HepG2 (cell line): ENCODE data around the gene KDM4F. TPM values are rescaled to one million over a fixed set of nuclear protein-coding genes. Genes with fewer than 3 reads are reported as not detected.
A peak's percentile ranks its signal among the peaks of the same experiment; 100 is the strongest.

Experiments used
- CBX1 ChIP-seq: IDR thresholded peaks from one replicate; pipeline ENCODE4 v1.6.1; 2016; ENCODE audit warnings: antibody characterized with exemption, low read depth
- ELF1 ChIP-seq: sonication (generic); formaldehyde crosslinking; IDR thresholded peaks from 2 replicates; pipeline ENCODE4 v1.4.0; 2020; ENCODE audit warnings: missing genetic modification reagents
- EP300 ChIP-seq, 3 experiments: sonication (generic) in 1 of 3; formaldehyde crosslinking in 1 of 3; IDR thresholded peaks; 2 replicates each; pipeline versions ENCODE4 v1.5.1 to v1.6.1; 2011 to 2020; ENCODE audit warnings: low read depth in 2 of 3, low read length in 2 of 3, borderline replicate concordance in 1 of 3, improper control_type of control experiment in 1 of 3, mild to moderate bottlenecking in 1 of 3, missing genetic modification reagents in 1 of 3, moderate library complexity in 1 of 3
- GLI4 ChIP-seq: sonication (generic); formaldehyde crosslinking; IDR thresholded peaks from 2 replicates; pipeline ENCODE4 v1.5.1; 2020; ENCODE audit warnings: missing genetic modification reagents, mild to moderate bottlenecking, moderate library complexity, borderline replicate concordance
- HDAC2 ChIP-seq: sonication (generic); formaldehyde crosslinking; IDR thresholded peaks from 2 replicates; pipeline ENCODE4 v1.4.0; 2020; ENCODE audit warnings: missing genetic modification reagents
- JUNB ChIP-seq: sonication (generic); formaldehyde crosslinking; IDR thresholded peaks from 2 replicates; pipeline ENCODE4 v1.8.0; 2022; ENCODE audit warnings: missing genetic modification reagents, mild to moderate bottlenecking, borderline replicate concordance
- KDM2A ChIP-seq: sonication (generic); formaldehyde crosslinking; IDR thresholded peaks from 2 replicates; pipeline ENCODE4 v1.4.0; 2020; ENCODE audit warnings: low read depth, missing genetic modification reagents, borderline replicate concordance
- MIER3 ChIP-seq: IDR thresholded peaks from 2 replicates; pipeline ENCODE4 v1.6.1; 2016; ENCODE audit warnings: missing compliant biosample characterization, borderline replicate concordance
- MXI1 ChIP-seq: IDR thresholded peaks from 3 replicates; pipeline ENCODE4 v1.6.1; 2012; ENCODE audit warnings: low read depth, low read length, inconsistent platforms, borderline replicate concordance
- USF2 ChIP-seq, 2 experiments: sonication (generic) in 1 of 2; formaldehyde crosslinking in 1 of 2; IDR thresholded peaks; 2 replicates each; pipeline versions ENCODE4 v1.5.1 to v1.6.1; 2011 to 2020; ENCODE audit warnings: borderline replicate concordance in 1 of 2, low read depth in 1 of 2, low read length in 1 of 2, mild to moderate bottlenecking in 1 of 2, missing genetic modification reagents in 1 of 2, moderate library complexity in 1 of 2
- ZNF142 ChIP-seq: sonication (generic); formaldehyde crosslinking; IDR thresholded peaks from 2 replicates; pipeline ENCODE4 v1.4.0; 2020; ENCODE audit warnings: missing genetic modification reagents
- ZNF143 ChIP-seq: sonication (generic); formaldehyde crosslinking; IDR thresholded peaks from 2 replicates; pipeline ENCODE4 v1.4.0; 2020; ENCODE audit warnings: missing genetic modification reagents
- ZNF550 ChIP-seq: sonication (generic); formaldehyde crosslinking; IDR thresholded peaks from 2 replicates; pipeline ENCODE4 v1.4.0; 2020; ENCODE audit warnings: mild to moderate bottlenecking, missing genetic modification reagents, borderline replicate concordance
- ZNF710 ChIP-seq: sonication (generic); formaldehyde crosslinking; IDR thresholded peaks from 2 replicates; pipeline ENCODE4 v1.5.0; 2020; ENCODE audit warnings: mild to moderate bottlenecking, missing genetic modification reagents, borderline replicate concordance
- polyA plus RNA-seq, 8 experiments: library from polyadenylated mRNA; depleted of rRNA in 3 of 8; stranded (reverse) in 7 of 8; unstranded in 1 of 8; fragments of >200 nt; fragmentation: Illumina TruSeq in 4 of 8; extraction: Trizol in 4 of 8; gene quantifications; 2 replicates each; pipeline versions ENCODE4 v1.2.1 to v1.2.3, GENCODE V29; 2011 to 2016; ENCODE audit warnings: low read depth in 4 of 8, missing spikeins in 1 of 8, mixed read lengths in 1 of 8; ENCODE audit not compliant: insufficient read depth in 1 of 8
- total RNA-seq, 5 experiments: library from RNA; depleted of rRNA; stranded (reverse); fragments of >200 nt; fragmentation: Illumina TruSeq; extraction: Trizol; gene quantifications; 2 replicates each; pipeline ENCODE4 v1.2.3, GENCODE V29; 2016; ENCODE audit warnings: low read depth in 1 of 5

KDM4F gene
- total and polyA plus RNA-seq, 2 of the 13 experiments (the other 11 are each of a cell fraction or from before 2014, with no cell fraction given) = not detected

GRCh38 chr11:95067039-95067840, 18.0 kb downstream of the KDM4F start (continued):
- TF ChIP-seq ZNF142 (CRISPR knock-in tag) (0 out of 2 replicates have a peak, but pooled peaks have one; percentile 4), ZNF143 (CRISPR knock-in tag) (peak; percentile 61), ELF1 (CRISPR knock-in tag) (peak; percentile 79), JUNB (no peak), ZNF710 (no peak; the same call in 1 of the 2 replicates), HDAC2 (CRISPR knock-in tag) (0 out of 2 replicates have a peak, but pooled peaks have one; percentile 34), CBX1 (no peak), MXI1 (peak; percentile 4; the same call in 1 of the 3 replicates), EP300 (IDR thresholded peaks at IDR 0.05; ENCODE audit: low read depth in 2 of 2, low read length in 2 of 2) (no peak), EP300 (CRISPR knock-in tag; IDR thresholded peaks at IDR 0.05; ENCODE audit: borderline replicate concordance) (no peak), USF2 (IDR thresholded peaks at IDR 0.05; ENCODE audit: low read depth, low read length) (no peak), USF2 (CRISPR knock-in tag; IDR thresholded peaks at IDR 0.05; ENCODE audit: borderline replicate concordance) (no peak), KDM2A (CRISPR knock-in tag) (peak; percentile 84), ZNF550 (CRISPR knock-in tag) (no peak), MIER3 (CRISPR knock-in tag) (no peak; the same call in 1 of the 2 replicates), GLI4 (CRISPR knock-in tag) (peak; percentile 50; the same call in 1 of the 2 replicates)
